Heart left ventricle (tissue), 16 donors: Measurements from ENCODE around the gene HSD11B2. TPM values are rescaled to one million over a fixed set of nuclear protein-coding genes. Genes with fewer than 3 reads are reported as not detected.

ENCODE experiments used
- ATAC-seq, 4 donors: fragments of 200-7000 bp; cut with Tn5 transposase; one replicate each; pipeline ENCODE4 v1.9.1; 2020 to 2022; ENCODE audit warnings: moderate library complexity in 4 of 4, mild to moderate bottlenecking in 3 of 4, moderate number of reproducible peaks in 1 of 4
- DNase-seq, 5 donors: peaks; one replicate each; pipeline ENCODE4 v3.0.0-alpha.2; 2020
- H3K27ac ChIP-seq, 12 donors: fragments of 200-600 bp; sonication (generic) in 4 of 12; one replicate each; pipeline versions ENCODE4 v1.5.0 to v1.8.0; 2016 to 2022; ENCODE audit warnings: mild to moderate bottlenecking in 2 of 12
- H3K27me3 ChIP-seq, 9 donors: fragments of 200-600 bp; sonication (generic) in 2 of 9; one replicate each; pipeline versions ENCODE4 v1.5.1 to v1.8.0; 2016 to 2022; ENCODE audit warnings: mild to moderate bottlenecking in 3 of 9
- H3K36me3 ChIP-seq, 9 donors: fragments of 200-600 bp; sonication (generic) in 2 of 9; one replicate each; pipeline versions ENCODE4 v1.5.0 to v1.8.0; 2018 to 2022; ENCODE audit warnings: mild to moderate bottlenecking in 2 of 9
- H3K4me1 ChIP-seq, 12 donors: fragments of 200-600 bp; sonication (generic) in 4 of 12; one replicate each; pipeline versions ENCODE4 v1.5.0 to v1.8.0; 2016 to 2022; ENCODE audit warnings: mild to moderate bottlenecking in 3 of 12
- H3K4me3 ChIP-seq, 12 donors: fragments of 200-600 bp; sonication (generic) in 4 of 12; one replicate each; pipeline versions ENCODE4 v1.5.0 to v1.8.0; 2017 to 2022; ENCODE audit warnings: mild to moderate bottlenecking in 9 of 12, moderate library complexity in 4 of 12
- H3K9me3 ChIP-seq, 12 donors: fragments of 200-600 bp; sonication (generic) in 4 of 12; one replicate each; pipeline versions ENCODE4 v1.5.0 to v1.8.0; 2016 to 2022; ENCODE audit warnings: mild to moderate bottlenecking in 1 of 12
- CTCF ChIP-seq, 12 donors: fragments of 200-600 bp; sonication (generic) in 4 of 12; IDR thresholded peaks; one replicate each; pipeline versions ENCODE4 v1.5.0 to v1.8.0; 2018 to 2022; ENCODE audit warnings: antibody characterized with exemption in 12 of 12, mild to moderate bottlenecking in 5 of 12
- POLR2A ChIP-seq, 2 donors: fragments of 450-650 bp; IDR thresholded peaks; one replicate each; pipeline ENCODE4 v1.6.1; 2017; ENCODE audit warnings: antibody characterized with exemption in 2 of 2, mild to moderate bottlenecking in 2 of 2, moderate library complexity in 2 of 2
- WGBS, 4 donors: extraction: QIAGEN DNeasy Blood & Tissue Kit in 2 of 4; methylation state at CpG; one replicate each; pipeline versions ENCODE4 v1.1.5 to v1.1.7; 2013 to 2018; 5-methylcytosine and 5-hydroxymethylcytosine counted together
- intact Hi-C, 10 donors: fragments of 100-400 bp; cut with DNase I; formaldehyde crosslinking; loops; one replicate each; pipeline versions ENCODE4 v1.11.1 to v1.14.2; 2022
- polyA plus RNA-seq, 2 donors: library from polyadenylated mRNA; stranded (reverse); fragments of 200-250 nt; gene quantifications; one replicate each; pipeline ENCODE4 v1.2.3, GENCODE V29; 2013
- total RNA-seq, 9 donors: library from RNA; depleted of rRNA in 2 of 9; stranded (reverse); fragments of >200 nt in 2 of 9; fragmentation: NEBNext Ultra II Directional in 3 of 9; extraction: Animal tissue kit (Norgen Biotek cat#: 25700) in 3 of 9; gene quantifications; one replicate each; pipeline versions ENCODE4 v1.1.0 to v1.2.4, GENCODE V29; 2016 to 2023
- donor health status: ischemic (EF 13 %, LVEDD 7.1; RV severe dilation, severe dysfunction).
- donor health status: healthy with polysubstance abuse.
- donor health status: DM: no; HTN: yes; CAD: no.
- donor health status: DM: no; HTN: no; CAD: no.
- donor health status: ischemic (EF 25% LVEDD 6.9; RV normal size, moderate dysfunction).
- donor health status: ischemic (EF 25% LVEDD 5.7; RV mildly dilated, moderate dysfunction).
- donor health status: healthy.
- donor health status: DM: yes; HTN: yes; CAD: no.
- donor health status: ischemic (EF 35%, LVEDD 5.7; RV mildly dilated, moderate dysfunction).
- donor health status: nonischemic (EF 11% LVEDD 7.7; RV severe dilation, severe dysfunction).
- donor health status: DM: yes; HTN: yes; CAD: no.
- donor health status: PGD.
- donor health status: ischemic (EF 29% LVEDD 5.4; RV normal size, mild dysfunction).
- donor health status: nonischemic (EF 23%, LVEDD 6.1; RV moderate dilation, normal function).

Gene HSD11B2
- total and polyA plus RNA-seq, 11 donors, result 0.15 to 1.00 (median 0.39) TPM; not detected in 1

GRCh38 chr16:67483150-67483549 is 52.2 kb downstream of the HSD11B2 start, which contains the start of gene AGRP:
AGRP (minus strand) TSS chr16:67483547; CDS start chr16:67483398, 149 bp downstream.
- Histone ChIP-seq H3K4me3 (peak within 1 kb of the TSS in 8 of 12 donors; percentile 76 to 99 (median 92)), H3K36me3 (peaks cover 0 to 20% (median 13%) of the 10 kb centered on the region in 9 donors), H3K9me3 (no peaks in the 10 kb centered on the region), H3K4me1 (peaks cover 0 to 68% (median 34%) of the 10 kb centered on the region in 12 donors), H3K27ac (peak within 1 kb of the TSS in 7 of 12 donors; percentile 87 to 95 (median 92)), H3K27me3 (no peaks in the 10 kb centered on the region)
- no peak for TF ChIP-seq CTCF (IDR thresholded peaks at IDR 0.05)
- no peak for TF ChIP-seq POLR2A (IDR thresholded peaks at IDR 0.05)
- DNase-seq, result no peak
- WGBS, 4 donors, result 89 to 100% (median 96%) methylated on average over 4 to 6 of the region's 6 CpGs
- intact Hi-C loops, result loop anchor here in 3 of 10 donors (5.0 kb wide), 1 partner anchor 34 kb away; no protein-coding TSS in a partner anchor
- no peak for ATAC-seq

GRCh38 chr16:67483731-67484525 is 53.0 kb downstream of the HSD11B2 start:
- TF ChIP-seq POLR2A (IDR thresholded peaks at IDR 0.05), result no peak
- TF ChIP-seq CTCF (IDR thresholded peaks at IDR 0.05), result no peak
- intact Hi-C loops, result loop anchor here in 3 of 10 donors (5.0 kb wide), 1 partner anchor 33 kb away; no protein-coding TSS in a partner anchor
- DNase-seq (no peak), ATAC-seq (no peak)
- peak overlapping the region in 1 of 12 donors; percentile 27 for H3K27ac ChIP-seq
- H3K4me1 ChIP-seq, result peaks cover 0 to 68% (median 34%) of the 10 kb centered on the region in 12 donors
- no peaks in the 10 kb centered on the region for H3K27me3 ChIP-seq
- WGBS, 4 donors, result 86 to 90% (median 88%) methylated on average over 12 of the region's 12 CpGs
- no peak overlapping the region for H3K4me3 ChIP-seq
- H3K36me3 ChIP-seq, result peaks cover 0 to 20% (median 13%) of the 10 kb centered on the region in 9 donors
- H3K9me3 ChIP-seq, result no peaks in the 10 kb centered on the region

GRCh38 chr16:67486805-67487204 is 55.9 kb downstream of the HSD11B2 start:
- no peak for TF ChIP-seq CTCF (IDR thresholded peaks at IDR 0.05)
- no peak for TF ChIP-seq POLR2A (IDR thresholded peaks at IDR 0.05)
- no peak overlapping the region for H3K4me3 ChIP-seq
- H3K4me1 ChIP-seq, result peaks cover 0 to 81% (median 29%) of the 10 kb centered on the region in 12 donors
- H3K9me3 ChIP-seq, result no peaks in the 10 kb centered on the region
- ATAC-seq (no peak), DNase-seq (no peak)
- peaks cover 0 to 20% (median 13%) of the 10 kb centered on the region in 9 donors for H3K36me3 ChIP-seq
- peak overlapping the region in 1 of 12 donors; percentile 58 for H3K27ac ChIP-seq
- intact Hi-C loops, result no loop called here
- WGBS, 4 donors, result 45 to 76% (median 72%) methylated on average over 3 of the region's 3 CpGs
- H3K27me3 ChIP-seq, result no peaks in the 10 kb centered on the region

Other genes with a start within 250 kb of the HSD11B2 start
- 10 to 100 TPM in 5 of 9 donors, 1 to 10 TPM in 4; 4.1 to 21.6 (median 11.1) TPM for gene MATCAP1, start 247.2 kb upstream of the HSD11B2 start, total RNA-seq
- gene MATCAP1, start 247.2 kb upstream of the HSD11B2 start, polyA plus RNA-seq, result 10 to 100 TPM; 10.2 to 15.5 TPM
- 1 to 10 TPM; 1.9 to 9.1 (median 2.8) TPM for gene EXOC3L1, start 241.0 kb upstream of the HSD11B2 start, total RNA-seq
- 1 to 10 TPM; 3.4 to 7.0 TPM for gene EXOC3L1, start 241.0 kb upstream of the HSD11B2 start, polyA plus RNA-seq
- 10 to 100 TPM; 25.2 to 71.3 (median 33.7) TPM for gene E2F4, start 239.0 kb upstream of the HSD11B2 start, total RNA-seq
- gene E2F4, start 239.0 kb upstream of the HSD11B2 start, polyA plus RNA-seq, result 10 to 100 TPM; 29.3 to 41.4 TPM
- gene ELMO3, start 232.0 kb upstream of the HSD11B2 start, total RNA-seq, result 1 to 10 TPM in 1 of 9 donors, under 1 TPM in 8; 0.32 to 1.8 (median 0.65) TPM
- gene ELMO3, start 232.0 kb upstream of the HSD11B2 start, polyA plus RNA-seq, result under 1 TPM; 0.68 to 0.91 TPM
- 10 to 100 TPM in 6 of 9 donors, 1 to 10 TPM in 3; 6.2 to 21.8 (median 11.9) TPM for gene TMEM208, start 204.0 kb upstream of the HSD11B2 start, total RNA-seq
- gene TMEM208, start 204.0 kb upstream of the HSD11B2 start, polyA plus RNA-seq, result 10 to 100 TPM; 49.5 to 79.7 TPM
- gene FHOD1, start 183.6 kb upstream of the HSD11B2 start, total RNA-seq, result 10 to 100 TPM in 8 of 9 donors, 1 to 10 TPM in 1; 9.6 to 30.3 (median 18.0) TPM
- 10 to 100 TPM; 13.1 to 26.6 TPM for gene FHOD1, start 183.6 kb upstream of the HSD11B2 start, polyA plus RNA-seq
- gene SLC9A5, start 182.1 kb upstream of the HSD11B2 start, total RNA-seq, result 1 to 10 TPM in 6 of 9 donors, under 1 TPM in 3; 0.16 to 2.0 (median 1.3) TPM
- 1 to 10 TPM in 1 of 2 donors, under 1 TPM in 1; 0.29 to 1.0 TPM for gene SLC9A5, start 182.1 kb upstream of the HSD11B2 start, polyA plus RNA-seq
- gene PLEKHG4, start 151.6 kb upstream of the HSD11B2 start, total RNA-seq, result 1 to 10 TPM in 4 of 9 donors, under 1 TPM in 5; 0.44 to 4.0 (median 0.94) TPM
- gene PLEKHG4, start 151.6 kb upstream of the HSD11B2 start, polyA plus RNA-seq, result 1 to 10 TPM; 1.2 to 1.4 TPM
- under 1 TPM in 1 of 9 donors, not detected in 8; 0.29 TPM for gene KCTD19, start 104.4 kb upstream of the HSD11B2 start, total RNA-seq
- gene KCTD19, start 104.4 kb upstream of the HSD11B2 start, polyA plus RNA-seq, result under 1 TPM in 1 of 2 donors, not detected in 1; 0.19 TPM
- under 1 TPM in 1 of 9 donors, not detected in 8; 0.27 TPM for gene LRRC36, start 104.3 kb upstream of the HSD11B2 start, total RNA-seq
- gene LRRC36, start 104.3 kb upstream of the HSD11B2 start, polyA plus RNA-seq, result under 1 TPM; 0.15 to 0.42 TPM
- 10 to 100 TPM in 5 of 9 donors, 1 to 10 TPM in 4; 7.0 to 17.0 (median 10.2) TPM for gene TPPP3, start 37.6 kb upstream of the HSD11B2 start, total RNA-seq
- 10 to 100 TPM; 13.4 to 20.1 TPM for gene TPPP3, start 37.6 kb upstream of the HSD11B2 start, polyA plus RNA-seq
- 10 to 100 TPM in 1 of 9 donors, 1 to 10 TPM in 8; 3.5 to 11.6 (median 5.4) TPM for gene ZDHHC1, start 14.6 kb upstream of the HSD11B2 start, total RNA-seq
- 1 to 10 TPM; 2.7 to 5.1 TPM for gene ZDHHC1, start 14.6 kb upstream of the HSD11B2 start, polyA plus RNA-seq
- gene ATP6V0D1, start 50.0 kb downstream of the HSD11B2 start, total RNA-seq, result 100 to 1,000 TPM in 3 of 9 donors, 10 to 100 TPM in 6; 52.7 to 141 (median 68.5) TPM
- gene ATP6V0D1, start 50.0 kb downstream of the HSD11B2 start, polyA plus RNA-seq, result 100 to 1,000 TPM in 1 of 2 donors, 10 to 100 TPM in 1; 18.6 to 104 TPM
- gene AGRP, start 52.4 kb downstream of the HSD11B2 start, total RNA-seq, result not detected
- gene AGRP, start 52.4 kb downstream of the HSD11B2 start, polyA plus RNA-seq, result not detected
- 100 to 1,000 TPM in 1 of 9 donors, 10 to 100 TPM in 8; 51.1 to 156 (median 69.4) TPM for gene RIPOR1, start 97.7 kb downstream of the HSD11B2 start, total RNA-seq
- gene RIPOR1, start 97.7 kb downstream of the HSD11B2 start, polyA plus RNA-seq, result 10 to 100 TPM; 40.7 to 45.5 TPM
- 10 to 100 TPM; 19.0 to 35.8 (median 25.4) TPM for gene CTCF, start 131.4 kb downstream of the HSD11B2 start, total RNA-seq
- 10 to 100 TPM; 13.9 to 18.6 TPM for gene CTCF, start 131.4 kb downstream of the HSD11B2 start, polyA plus RNA-seq
- 1 to 10 TPM in 3 of 9 donors, under 1 TPM in 4, not detected in 2; 0.27 to 1.7 (median 0.60) TPM for gene CARMIL2, start 214.0 kb downstream of the HSD11B2 start, total RNA-seq
- gene CARMIL2, start 214.0 kb downstream of the HSD11B2 start, polyA plus RNA-seq, result under 1 TPM; 0.21 to 0.30 TPM
- gene ACD, start 229.1 kb downstream of the HSD11B2 start, total RNA-seq, result 10 to 100 TPM in 4 of 9 donors, 1 to 10 TPM in 5; 6.2 to 19.9 (median 9.5) TPM
- gene ACD, start 229.1 kb downstream of the HSD11B2 start, polyA plus RNA-seq, result 10 to 100 TPM in 1 of 2 donors, 1 to 10 TPM in 1; 7.8 to 15.6 TPM
- 1 to 10 TPM; 1.7 to 5.6 (median 2.9) TPM for gene PARD6A, start 229.8 kb downstream of the HSD11B2 start, total RNA-seq
- 1 to 10 TPM; 2.7 to 7.0 TPM for gene PARD6A, start 229.8 kb downstream of the HSD11B2 start, polyA plus RNA-seq
- 10 to 100 TPM in 4 of 9 donors, 1 to 10 TPM in 5; 7.6 to 15.6 (median 8.6) TPM for gene ENKD1, start 235.6 kb downstream of the HSD11B2 start, total RNA-seq
- gene ENKD1, start 235.6 kb downstream of the HSD11B2 start, polyA plus RNA-seq, result 10 to 100 TPM; 11.8 to 26.9 TPM
- gene C16orf86, start 235.7 kb downstream of the HSD11B2 start, total RNA-seq, result 10 to 100 TPM in 1 of 9 donors, 1 to 10 TPM in 8; 3.5 to 11.6 (median 4.3) TPM
- 1 to 10 TPM; 2.1 to 4.4 TPM for gene C16orf86, start 235.7 kb downstream of the HSD11B2 start, polyA plus RNA-seq